H1 (cell line): Measurements from ENCODE around the gene SH3TC2. TPM values are rescaled to one million over a fixed set of nuclear protein-coding genes. Genes with fewer than 3 reads are reported as not detected.

Experiments used
- KDM5A ChIP-seq: fragments of 200-600 bp; IDR thresholded peaks from 2 replicates; pipeline ENCODE4 v1.7.1; 2012; ENCODE audit warnings: mild to moderate bottlenecking, low read length, inconsistent platforms, mixed read lengths
- POLR2AphosphoS5 ChIP-seq: IDR thresholded peaks from 2 replicates; pipeline ENCODE4 v1.6.1; 2011; ENCODE audit warnings: low read depth, low read length
- SIX5 ChIP-seq: IDR thresholded peaks from 2 replicates; pipeline ENCODE4 v1.6.1; 2011; ENCODE audit warnings: mild to moderate bottlenecking, low read depth, low read length
- TBP ChIP-seq: IDR thresholded peaks from 2 replicates; pipeline ENCODE4 v1.6.1; 2011; ENCODE audit warnings: low read depth, low read length, improper control_type of control experiment
- TEAD4 ChIP-seq: IDR thresholded peaks from 2 replicates; pipeline ENCODE4 v1.6.1; 2012; ENCODE audit warnings: low read depth, low read length, inconsistent platforms, mixed read lengths
- ZNF274 ChIP-seq: IDR thresholded peaks from 2 replicates; pipeline ENCODE4 v1.7.0; 2012; ENCODE audit warnings: low read length, borderline replicate concordance; ENCODE audit errors: extremely low read depth
- polyA plus RNA-seq, 7 experiments: library from polyadenylated mRNA; depleted of rRNA in 3 of 7; stranded (reverse) in 5 of 7; unstranded in 2 of 7; fragments of >200 nt in 5 of 7; fragments of 200-250 nt in 2 of 7; gene quantifications; 1 replicate in 5 of 7; 2 replicates in 1 of 7; 4 replicates in 1 of 7; pipeline versions ENCODE4 v1.2.1 to v1.2.3, GENCODE V29; 2011 to 2013; ENCODE audit warnings: missing spikeins in 2 of 7, mixed read lengths in 2 of 7
- total RNA-seq: library from RNA; stranded (reverse); fragmentation: NEBNext Ultra II Directional; extraction: Animal tissue kit (Norgen Biotek cat#: 25700); gene quantifications from 2 replicates; pipeline ENCODE4 v1.2.1, GENCODE V29; 2021
- TF ChIP-seq, protein P1 (sequence below): IDR thresholded peaks from 2 replicates; pipeline ENCODE4 v1.6.1; 2012; ENCODE audit warnings: inconsistent platforms

The SH3TC2 gene
- total and polyA plus RNA-seq, 2 of the 8 experiments (the other 6 are each of a cell fraction or from before 2014, with no cell fraction given), result 0.11 to 0.80 TPM

DNA sequence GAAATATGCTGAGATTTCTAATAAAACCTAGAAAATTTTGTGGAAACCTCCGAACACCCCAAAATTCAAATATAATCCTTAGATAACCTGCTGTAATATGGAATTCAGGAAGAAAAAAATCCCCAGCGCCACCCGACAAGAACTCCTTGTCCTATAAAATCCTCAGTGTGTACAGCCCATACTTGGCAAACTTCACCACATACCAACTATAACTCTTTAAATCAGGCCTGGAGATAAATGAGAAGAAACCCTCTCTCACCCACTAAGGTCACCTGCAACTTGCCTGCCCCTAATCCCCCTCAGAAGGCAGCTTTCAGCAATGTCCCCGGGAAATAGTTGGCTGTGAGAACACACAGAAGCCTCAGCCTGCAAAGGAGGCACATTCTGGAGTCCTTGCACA, 90.5 kb downstream of the SH3TC2 start (continued):
- TF ChIP-seq, protein P1, sequence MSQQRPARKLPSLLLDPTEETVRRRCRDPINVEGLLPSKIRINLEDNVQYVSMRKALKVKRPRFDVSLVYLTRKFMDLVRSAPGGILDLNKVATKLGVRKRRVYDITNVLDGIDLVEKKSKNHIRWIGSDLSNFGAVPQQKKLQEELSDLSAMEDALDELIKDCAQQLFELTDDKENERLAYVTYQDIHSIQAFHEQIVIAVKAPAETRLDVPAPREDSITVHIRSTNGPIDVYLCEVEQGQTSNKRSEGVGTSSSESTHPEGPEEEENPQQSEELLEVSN, result no peak
- TF ChIP-seq ZNF274 (no peak), SIX5 (no peak), TEAD4 (no peak), POLR2AphosphoS5 (no peak), KDM5A (no peak), TBP (no peak)
- TF ChIP-seq, all 59 proteins: peak for 0
